Measurements from ENCODE around the gene KIF26B.
"Not testable (repeated sequence)": the region's sequence is repeated elsewhere in the genome, so short reads cannot be mapped to it uniquely, and the experiment has no call there.

- TF ChIP-seq CHD1 (IDR thresholded peaks at IDR 0.05; ENCODE audit: low read depth, low read length); BCLAF1 (IDR thresholded peaks at IDR 0.05); POLR2AphosphoS5 (IDR thresholded peaks at IDR 0.05; ENCODE audit: low read length); ATF3 (IDR thresholded peaks at IDR 0.05; ENCODE audit: borderline replicate concordance, extremely low read depth, low read depth, low read length); ZZZ3 (IDR thresholded peaks at IDR 0.05; ENCODE audit: control insufficient read depth, insufficient read length, low read depth); KAT2A (conservative IDR thresholded peaks at IDR 0.05; ENCODE audit: control insufficient read depth, low read depth, low read length); CTCF (IDR thresholded peaks at IDR 0.05 in 2 of 3, conservative IDR thresholded peaks at IDR 0.05 in 1 of 3; ENCODE audit: control insufficient read depth in 2 of 3, extremely low read depth in 1 of 3, insufficient read depth in 1 of 3, low read depth in 3 of 3, low read length in 3 of 3); RAD21 (IDR thresholded peaks at IDR 0.05; ENCODE audit: insufficient read depth, low read depth, low read length); SREBF2 (IDR thresholded peaks at IDR 0.05; ENCODE audit: low read length); MEF2A (IDR thresholded peaks at IDR 0.05; ENCODE audit: insufficient read depth, low read depth, low read length); EZH2 (IDR thresholded peaks at IDR 0.05; ENCODE audit: borderline replicate concordance, control insufficient read depth, low read depth, low read length): not testable (repeated sequence)
Observed at GRCh38 chr1:245728035-245728434, 573.2 kb downstream of the KIF26B start.
